Measurements from ENCODE around the gene FTL.

Gene FTL

DNA sequence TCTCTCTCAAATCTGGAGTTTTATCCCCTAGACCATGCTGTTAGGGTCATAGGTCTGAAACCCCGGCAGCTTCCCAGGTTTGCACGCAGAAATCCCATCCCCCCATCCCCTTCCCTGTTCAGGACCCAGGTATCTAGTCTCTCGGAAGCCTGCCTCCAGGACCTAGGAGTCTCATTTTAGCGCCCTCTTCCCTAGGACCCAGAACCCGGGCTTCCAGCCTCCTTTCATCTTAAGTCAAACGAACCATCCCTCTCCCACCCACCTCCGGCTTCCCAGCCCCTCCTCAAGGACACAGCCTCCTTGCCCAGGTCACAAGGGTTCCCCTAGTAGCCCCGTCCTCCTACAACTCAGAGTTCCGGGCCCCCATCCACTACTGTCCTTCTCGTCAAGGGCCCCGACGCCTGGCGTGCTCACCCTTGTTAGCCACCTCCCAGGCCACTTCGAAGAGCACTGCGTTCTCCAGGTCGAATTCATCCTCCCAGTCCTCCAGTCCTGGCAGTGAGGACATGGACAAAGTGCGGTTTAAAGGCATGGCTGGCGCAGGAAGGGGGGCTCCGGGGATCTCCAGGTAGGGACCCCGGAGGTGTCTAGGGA is 27.6 kb downstream of the FTL start:
- DNase-seq (ENCODE audit: low spot score): no peak

DNA sequence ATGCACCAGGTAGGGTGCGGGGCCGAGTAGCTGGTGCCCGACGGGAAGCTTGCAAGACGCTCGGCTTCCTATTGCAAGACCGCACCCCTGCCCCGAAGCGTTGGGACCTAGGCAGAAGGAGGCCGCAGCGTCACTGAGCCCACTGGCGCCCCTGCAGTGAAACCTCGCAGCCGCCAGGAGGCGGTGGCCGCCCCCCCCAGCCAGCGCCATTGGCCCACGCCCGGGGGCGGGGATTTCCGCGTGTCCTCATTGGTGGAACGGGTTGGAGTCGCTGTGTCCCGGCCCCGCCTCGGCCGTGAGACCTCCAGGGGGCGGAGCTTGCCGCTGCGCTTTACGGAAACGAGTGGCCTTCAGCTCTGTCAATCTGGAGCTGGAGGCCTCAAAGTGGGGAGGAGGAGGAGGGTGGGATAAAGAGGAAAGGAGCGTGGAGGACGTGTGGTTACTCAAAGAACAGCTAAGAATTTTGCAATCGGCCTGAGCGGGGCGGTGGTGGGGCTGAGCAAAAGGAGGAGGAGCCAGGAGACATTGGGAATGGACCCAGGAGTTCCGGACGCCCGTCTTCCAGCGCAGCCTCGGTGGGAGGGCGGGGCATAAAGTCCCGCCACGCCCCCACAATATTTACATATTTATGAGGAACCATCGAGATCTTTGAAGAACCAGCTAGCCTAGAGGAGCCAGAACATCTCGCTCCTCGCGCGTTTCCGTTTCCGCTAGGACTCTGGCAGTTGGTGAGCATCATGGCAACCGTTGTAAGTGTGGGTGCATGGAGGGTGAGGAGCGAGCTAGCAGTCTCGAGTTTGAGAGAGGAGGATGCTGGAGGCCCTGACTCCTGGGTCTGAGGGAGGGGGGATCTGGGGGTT is 28.3 kb downstream of the FTL start, which contains the start of the genes GYS1 and RUVBL2:
TSS of gene GYS1 (minus strand) at position 135 of the 860 bp plus-strand sequence. CDS start 197 bp downstream, outside the sequence.
TSS of gene RUVBL2 (plus strand) at position 713 of the 860 bp plus-strand sequence. CDS start at position 738, 25 bp downstream.
- peak; percentile 100 for DNase-seq (ENCODE audit: low spot score)

DNA sequence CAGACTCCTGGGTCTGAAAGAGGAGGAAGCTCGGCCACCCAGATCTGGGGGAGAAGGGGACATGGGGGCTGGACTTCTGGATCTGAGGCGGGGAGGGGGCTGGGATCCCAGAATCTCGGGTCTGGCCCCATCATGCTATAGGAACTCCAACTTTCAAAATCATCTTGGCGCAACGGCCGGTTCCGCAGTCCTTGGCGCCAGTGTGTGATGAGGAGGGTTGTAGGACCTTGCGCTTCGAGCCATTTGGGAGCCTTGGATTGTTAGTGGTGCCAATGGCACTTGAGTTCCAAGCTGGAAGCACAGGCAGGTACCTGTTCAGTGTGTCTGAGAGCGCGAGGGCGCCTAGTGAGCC is 28.9 kb downstream of the FTL start:
- DNase-seq (ENCODE audit: low spot score): no peak

DNA sequence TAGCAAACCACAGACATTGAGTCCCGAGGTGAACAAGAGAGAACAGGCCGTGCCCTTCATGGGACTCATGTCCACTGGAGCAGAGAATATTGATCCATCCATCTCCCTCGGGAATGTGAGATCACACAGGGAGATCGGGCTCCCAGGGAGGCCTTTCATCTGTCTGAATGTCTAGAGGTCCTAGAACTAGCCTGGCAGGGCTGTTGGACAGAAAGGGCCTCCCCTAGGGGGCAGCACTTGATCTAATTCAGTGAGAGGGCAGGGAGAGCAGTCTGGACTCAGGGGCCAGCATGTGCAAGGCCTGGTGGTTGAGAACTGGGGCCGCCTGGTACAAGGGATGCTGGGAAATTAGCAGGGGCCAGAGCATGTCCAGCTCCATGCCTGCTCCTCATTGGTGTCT is 32.9 kb downstream of the FTL start:
- DNase-seq (ENCODE audit: low spot score): peak; percentile 60

DNA sequence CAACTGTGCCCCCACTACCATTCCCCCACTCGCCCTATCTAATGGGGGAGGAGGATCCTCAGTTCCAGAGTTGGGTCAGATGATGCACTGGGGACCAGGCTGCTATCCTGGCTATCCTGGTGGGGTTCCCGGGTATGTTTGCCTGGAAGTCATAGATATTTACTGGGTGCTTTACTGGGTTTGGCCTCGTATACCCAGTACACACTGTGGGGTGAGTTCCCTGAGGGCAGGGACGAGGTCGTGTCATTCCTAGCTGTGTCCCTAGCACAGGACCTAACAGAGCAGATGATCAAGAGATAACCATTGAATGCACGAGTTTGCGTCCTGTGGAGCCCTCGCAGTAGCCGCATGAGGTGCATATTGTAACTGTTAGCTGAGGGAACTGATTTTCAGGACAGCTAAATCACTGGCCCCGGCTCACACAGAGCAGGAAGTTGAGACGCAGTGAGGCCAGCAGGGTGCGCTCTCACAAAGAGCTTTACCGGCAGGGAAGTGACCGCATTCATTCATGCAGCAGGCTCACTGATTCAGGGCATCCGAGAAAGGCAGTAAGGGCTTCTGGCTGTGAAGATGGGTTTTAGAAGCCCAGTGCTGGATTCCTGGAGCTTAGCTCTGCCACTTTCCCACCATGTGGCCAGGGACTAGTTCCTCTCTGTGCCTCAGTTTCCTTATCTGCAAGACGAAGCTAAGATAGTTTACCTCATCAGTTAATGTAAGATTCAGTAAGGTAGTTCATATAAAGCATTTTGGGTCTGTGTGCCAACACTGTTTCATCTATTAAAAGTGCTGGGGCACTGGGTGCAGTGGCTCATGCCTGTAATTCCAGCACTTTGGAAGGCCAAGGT is 34.6 kb downstream of the FTL start:
- DNase-seq (ENCODE audit: low spot score): peak; percentile 73

DNA sequence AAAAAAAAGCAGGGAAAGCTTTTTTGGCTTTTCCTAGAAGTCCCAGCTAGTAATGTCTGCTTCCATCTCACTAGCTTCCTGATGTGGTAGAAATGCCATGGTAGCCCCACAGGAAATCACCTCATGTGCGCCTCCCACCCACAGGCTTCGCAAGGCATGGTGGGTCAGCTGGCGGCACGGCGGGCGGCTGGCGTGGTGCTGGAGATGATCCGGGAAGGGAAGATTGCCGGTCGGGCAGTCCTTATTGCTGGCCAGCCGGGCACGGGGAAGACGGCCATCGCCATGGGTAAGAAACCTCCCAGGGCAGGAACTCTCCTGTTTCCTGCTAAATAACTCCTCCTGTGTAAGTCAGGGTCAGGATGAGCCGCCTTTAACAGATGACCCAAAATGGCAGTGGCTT is 39.0 kb downstream of the FTL start:
- DNase-seq (ENCODE audit: low spot score): no peak

DNA sequence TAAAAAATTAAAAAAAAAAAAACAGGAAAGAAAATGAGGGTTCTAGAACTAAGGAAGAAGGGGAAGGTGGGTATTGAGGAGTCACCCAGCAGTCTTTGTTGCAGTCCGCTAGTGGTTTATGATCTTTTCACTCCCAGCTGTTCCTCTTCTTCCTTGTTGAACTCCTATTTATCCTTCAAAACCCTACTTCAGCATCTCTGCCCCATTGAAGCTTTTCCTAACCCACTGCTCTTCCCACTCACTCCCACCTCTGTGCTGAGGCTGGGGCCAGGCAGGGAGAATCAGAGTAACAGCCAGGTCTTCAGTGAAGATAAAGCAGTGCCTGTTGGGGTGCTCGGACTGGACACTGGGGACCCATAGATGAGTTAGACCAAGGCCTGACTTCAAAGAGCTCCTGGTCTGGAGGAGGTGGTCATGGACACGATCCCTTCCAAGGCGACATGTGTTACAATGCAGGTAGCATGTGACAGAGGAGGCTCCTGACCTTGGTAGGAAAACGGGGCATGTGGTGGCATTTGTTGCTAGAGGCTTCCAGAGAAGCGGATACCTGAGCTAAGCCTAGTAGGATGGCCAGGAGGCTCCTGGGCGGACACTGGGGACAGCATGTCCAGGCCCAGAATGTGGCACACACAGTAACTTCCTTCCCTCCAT is 40.0 kb downstream of the FTL start:
- no peak for DNase-seq (ENCODE audit: low spot score)

DNA sequence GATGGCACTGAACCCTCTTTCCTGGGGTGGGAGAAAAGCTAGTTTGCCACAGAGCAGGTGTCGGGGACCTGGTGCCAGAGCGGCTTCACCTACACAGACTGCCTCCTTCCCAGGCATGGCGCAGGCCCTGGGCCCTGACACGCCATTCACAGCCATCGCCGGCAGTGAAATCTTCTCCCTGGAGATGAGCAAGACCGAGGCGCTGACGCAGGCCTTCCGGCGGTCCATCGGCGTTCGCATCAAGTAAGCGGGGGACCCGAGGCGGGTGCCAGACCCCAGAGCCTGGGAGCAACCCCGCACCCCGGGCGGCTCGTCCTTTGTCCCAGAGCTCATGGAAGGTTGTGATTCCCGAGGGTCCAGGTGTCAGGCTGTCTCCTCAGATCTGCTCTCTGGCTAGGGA is 41.8 kb downstream of the FTL start:
- no peak for DNase-seq (ENCODE audit: low spot score)

DNA sequence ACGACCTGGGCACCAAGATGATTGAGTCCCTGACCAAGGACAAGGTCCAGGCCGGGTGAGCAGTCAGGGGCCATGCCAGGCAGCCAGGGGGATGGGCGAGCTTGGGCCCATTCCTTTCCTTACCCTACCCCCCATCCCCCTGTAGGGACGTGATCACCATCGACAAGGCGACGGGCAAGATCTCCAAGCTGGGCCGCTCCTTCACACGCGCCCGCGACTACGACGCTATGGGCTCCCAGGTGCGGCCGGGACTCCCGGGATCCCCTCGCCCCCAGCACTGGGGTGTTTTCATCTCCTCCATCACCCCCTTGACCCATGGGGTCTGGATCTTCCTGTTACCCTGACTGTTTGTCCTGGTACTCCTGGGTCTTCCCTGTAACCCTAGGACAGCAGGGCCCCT is 44.7 kb downstream of the FTL start:
- DNase-seq (ENCODE audit: low spot score): no peak

DNA sequence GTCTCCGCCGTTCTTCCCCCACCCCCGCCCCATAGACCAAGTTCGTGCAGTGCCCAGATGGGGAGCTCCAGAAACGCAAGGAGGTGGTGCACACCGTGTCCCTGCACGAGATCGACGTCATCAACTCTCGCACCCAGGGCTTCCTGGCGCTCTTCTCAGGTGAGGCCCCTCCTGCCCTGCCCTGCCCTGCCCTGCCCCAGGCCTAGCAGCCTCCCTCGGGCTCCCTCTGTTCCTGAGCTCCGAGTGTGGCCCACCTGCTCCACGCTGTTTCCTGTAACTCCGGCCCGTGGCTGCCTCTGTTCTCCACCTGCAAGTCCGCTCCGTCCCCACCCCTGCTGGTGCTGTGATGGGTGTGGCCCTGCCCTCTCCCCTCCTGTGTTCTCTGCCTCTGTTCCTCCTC is 45.3 kb downstream of the FTL start:
- no peak for DNase-seq (ENCODE audit: low spot score)

DNA sequence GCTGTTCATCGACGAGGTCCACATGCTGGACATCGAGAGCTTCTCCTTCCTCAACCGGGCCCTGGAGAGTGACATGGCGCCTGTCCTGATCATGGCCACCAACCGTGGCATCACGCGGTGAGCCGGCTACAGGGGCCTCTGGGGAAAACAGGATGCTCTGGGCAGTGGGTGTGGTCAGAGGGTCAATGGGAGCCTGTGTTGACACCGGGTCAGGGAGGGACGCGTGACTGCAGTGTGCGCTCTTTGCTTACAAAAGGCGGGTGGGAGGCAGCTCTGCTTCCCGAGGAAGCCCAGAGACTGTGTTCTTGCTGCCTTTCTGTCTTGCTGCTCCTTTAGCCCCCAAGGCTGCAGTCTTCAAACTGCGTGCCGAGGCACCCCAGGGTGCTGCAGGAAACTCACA is 46.1 kb downstream of the FTL start:
- DNase-seq (ENCODE audit: low spot score): no peak

DNA sequence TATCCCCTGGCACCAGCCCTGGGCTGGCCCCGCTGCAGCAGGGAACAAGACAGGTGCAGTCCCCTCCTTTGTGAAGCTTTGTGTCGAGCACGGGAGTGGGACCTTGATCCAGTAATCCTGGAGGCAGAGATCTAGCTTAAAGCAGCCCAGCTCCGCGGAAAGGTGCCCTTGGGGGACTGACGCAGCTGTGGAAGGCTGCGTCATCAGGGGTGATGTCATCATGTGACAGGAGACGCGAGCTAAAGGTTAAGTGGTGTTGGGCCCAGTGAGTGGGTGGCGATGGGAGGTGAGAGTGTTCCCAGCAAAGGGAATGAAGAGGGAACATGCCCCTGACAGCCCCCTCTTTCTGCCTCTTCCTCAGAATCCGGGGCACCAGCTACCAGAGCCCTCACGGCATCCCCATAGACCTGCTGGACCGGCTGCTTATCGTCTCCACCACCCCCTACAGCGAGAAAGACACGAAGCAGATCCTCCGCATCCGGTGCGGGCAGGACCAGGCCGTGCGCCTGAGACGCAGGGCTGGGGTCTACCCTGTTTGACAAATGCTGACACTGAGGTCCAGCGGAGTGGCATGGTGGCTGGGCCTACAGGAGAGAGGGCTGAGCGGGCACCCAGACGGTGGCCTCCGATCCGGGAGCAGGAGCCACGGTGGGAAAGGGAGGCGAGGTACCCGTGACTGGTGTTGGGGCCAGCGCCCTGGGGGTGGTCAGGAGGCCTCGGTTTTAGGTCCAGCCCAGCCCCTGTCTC is 49.2 kb downstream of the FTL start:
- no peak for DNase-seq (ENCODE audit: low spot score)

DNA sequence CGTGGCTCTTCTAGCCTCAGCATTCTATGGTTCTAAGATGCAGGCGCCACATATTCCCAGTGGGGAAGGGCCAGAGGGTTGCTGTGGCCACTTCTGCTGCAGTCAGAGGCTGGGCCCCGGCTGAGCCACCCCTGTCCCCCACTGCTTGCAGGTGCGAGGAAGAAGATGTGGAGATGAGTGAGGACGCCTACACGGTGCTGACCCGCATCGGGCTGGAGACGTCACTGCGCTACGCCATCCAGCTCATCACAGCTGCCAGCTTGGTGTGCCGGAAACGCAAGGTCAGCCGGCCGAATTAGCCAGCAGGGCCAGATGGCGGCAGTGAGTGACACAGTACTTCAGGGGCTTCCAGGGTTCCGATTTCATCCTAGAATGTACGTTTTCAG is 49.8 kb downstream of the FTL start:
- DNase-seq (ENCODE audit: low spot score): no peak

DNA sequence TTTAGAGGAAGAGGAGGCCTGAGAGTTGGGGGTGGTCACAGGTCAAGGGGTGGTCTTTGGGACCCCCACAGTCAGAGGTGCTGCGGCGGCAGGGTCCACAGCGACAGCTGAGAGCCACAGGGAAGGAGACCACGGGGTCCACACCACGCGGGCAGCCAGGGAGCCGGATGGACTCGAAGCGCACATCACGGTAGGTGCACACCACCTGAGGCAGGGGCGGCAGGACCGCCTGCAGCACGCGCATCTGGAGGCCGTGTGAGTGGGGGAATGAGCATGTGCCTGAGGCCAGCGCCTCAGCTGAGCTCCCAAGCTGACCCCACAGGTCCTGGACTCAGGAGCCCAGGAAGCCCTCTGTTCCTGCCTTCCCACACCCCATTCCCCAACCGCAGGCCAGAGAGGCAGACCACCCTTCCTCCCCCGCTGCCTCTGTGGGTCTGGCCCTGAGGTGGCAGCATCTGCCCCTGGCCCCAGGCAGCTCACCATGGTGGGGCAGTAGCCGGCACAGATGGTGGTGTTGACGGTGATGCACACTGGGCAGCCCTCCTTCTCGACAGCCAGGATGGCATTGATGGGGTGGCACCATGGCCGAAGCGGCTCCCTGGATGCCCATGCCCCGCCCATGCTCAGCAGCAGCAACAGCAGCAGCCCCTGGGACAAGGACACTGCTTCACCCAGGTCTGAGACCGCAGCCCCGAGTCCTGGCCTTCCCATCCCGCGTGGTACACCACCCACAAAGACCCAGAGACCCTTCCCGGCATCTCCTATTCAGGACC is 51.1 kb downstream of the FTL start:
- no peak for DNase-seq (ENCODE audit: low spot score)
